Lung (tissue), 12 donors: ENCODE results near the gene CENPX. TPM values are rescaled to one million over a fixed set of nuclear protein-coding genes. Genes with fewer than 3 reads are reported as not detected.

Experiments used
- ATAC-seq: fragments of 200-7000 bp; cut with Tn5 transposase; one replicate; pipeline ENCODE4 v1.9.1; 2020; ENCODE audit warnings: moderate number of reproducible peaks; ENCODE audit not compliant: insufficient read depth, low FRiP score
- DNase-seq, 3 donors: peaks; one replicate each; pipeline ENCODE4 v3.0.0-alpha.2; 2013 to 2017
- H3K27ac ChIP-seq, 2 donors: one replicate each; pipeline ENCODE4 v1.5.1; 2013; ENCODE audit warnings: mild to moderate bottlenecking in 2 of 2, moderate library complexity in 2 of 2, control low read depth in 1 of 2, inconsistent platforms in 1 of 2, low read depth in 1 of 2, low read length in 1 of 2
- H3K27me3 ChIP-seq, 3 donors: one replicate each; pipeline ENCODE4 v1.5.1; 2013; ENCODE audit warnings: low read length in 2 of 3; ENCODE audit not compliant: control insufficient read depth in 3 of 3, insufficient read depth in 3 of 3
- H3K36me3 ChIP-seq, 4 donors: one replicate each; pipeline ENCODE4 v1.5.1; 2013; ENCODE audit warnings: low read length in 4 of 4, mild to moderate bottlenecking in 1 of 4, moderate library complexity in 1 of 4; ENCODE audit not compliant: control insufficient read depth in 4 of 4, insufficient read depth in 4 of 4
- H3K4me1 ChIP-seq, 5 donors: one replicate each; pipeline ENCODE4 v1.5.1; 2013; ENCODE audit warnings: low read length in 5 of 5, mild to moderate bottlenecking in 2 of 5, moderate library complexity in 1 of 5; ENCODE audit not compliant: control insufficient read depth in 5 of 5, insufficient read depth in 5 of 5
- H3K4me3 ChIP-seq: one replicate; pipeline ENCODE4 v1.5.1; 2013; ENCODE audit warnings: mild to moderate bottlenecking, control low read depth, moderate library complexity
- H3K9ac ChIP-seq, 2 donors: one replicate each; pipeline ENCODE4 v1.5.1; 2013; ENCODE audit warnings: low read length in 2 of 2, control low read depth in 1 of 2; ENCODE audit not compliant: insufficient read depth in 1 of 2
- H3K9me3 ChIP-seq, 4 donors: one replicate each; pipeline ENCODE4 v1.5.1; 2013; ENCODE audit warnings: low read length in 3 of 4, mild to moderate bottlenecking in 1 of 4, moderate library complexity in 1 of 4; ENCODE audit not compliant: control insufficient read depth in 4 of 4, insufficient read depth in 3 of 4
- WGBS, 2 donors: extraction: QIAGEN DNeasy Blood & Tissue Kit; methylation state at CpG; one replicate each; pipeline ENCODE4 v1.1.7; 2013; 5-methylcytosine and 5-hydroxymethylcytosine counted together
- polyA plus RNA-seq, 2 donors: library from polyadenylated mRNA; stranded (reverse); fragments of 200-250 nt; gene quantifications; one replicate each; pipeline ENCODE4 v1.2.1, GENCODE V29; 2013
- total RNA-seq, 2 donors: library from RNA; depleted of rRNA in 1 of 2; stranded (reverse); fragments of >200 nt in 1 of 2; gene quantifications; one replicate each; pipeline ENCODE4 v1.2.1, GENCODE V29; 2014 to 2021
- TF ChIP-seq, protein P1 (sequence below): IDR thresholded peaks from 2 replicates; pipeline ENCODE4 v1.5.1; 2012; ENCODE audit warnings: mild to moderate bottlenecking; ENCODE audit errors: control extremely low read depth, extremely low read depth
- donor health status: control.
- donor health status: control.
- donor health status: Bipolar disorder and iron deficiency.
- donor health status: healthy.
- donor health status: DM: yes; HTN: yes; CAD: no.

Gene CENPX
- total and polyA plus RNA-seq, 4 donors, result 21.5 to 121 (median 101) TPM

DNA sequence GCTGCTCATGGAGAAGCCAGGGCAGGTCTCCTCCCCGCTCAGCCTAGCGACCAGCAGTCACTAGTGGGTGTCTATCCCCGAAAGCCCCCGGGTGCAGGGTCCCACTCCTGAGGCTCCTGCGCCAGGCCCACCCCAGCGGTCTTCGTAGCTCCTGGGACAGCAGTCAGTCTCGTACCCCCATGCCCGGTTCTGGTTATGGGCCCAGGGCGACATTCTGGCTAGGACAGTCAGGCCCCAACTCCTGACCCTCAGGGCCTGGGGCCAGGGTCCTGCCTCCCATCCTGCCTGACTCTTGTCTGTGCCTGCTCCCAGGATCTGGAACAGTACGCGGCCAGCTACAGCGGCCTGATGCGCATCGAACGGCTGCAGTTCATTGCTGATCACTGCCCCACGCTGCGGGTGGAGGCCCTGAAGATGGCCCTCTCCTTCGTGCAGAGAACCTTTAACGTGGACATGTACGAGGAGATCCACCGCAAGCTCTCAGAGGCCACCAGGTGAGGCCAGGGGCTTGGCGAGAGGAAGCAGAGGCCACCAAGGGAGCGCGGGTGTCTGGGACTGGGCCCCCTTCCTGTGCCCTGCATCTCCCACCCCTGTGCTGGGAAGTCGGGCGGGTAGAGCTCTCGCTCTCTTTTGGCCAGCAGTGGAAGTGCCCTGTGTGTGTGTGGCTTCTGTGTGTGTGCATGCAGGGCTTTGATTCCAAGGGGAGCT lies 31.0 kb upstream of the CENPX start:
- 94 to 95% methylated on average over 28 of the region's 28 CpGs for WGBS, 2 donors
- Histone ChIP-seq H3K36me3 (peaks cover 5 to 59% (median 16%) of the 10 kb centered on the region in 4 donors), H3K9ac (no peak overlapping the region), H3K4me1 (peaks cover 0 to 24% (median 8%) of the 10 kb centered on the region in 5 donors), H3K27ac (no peak overlapping the region), H3K4me3 (no peak overlapping the region), H3K27me3 (no peaks in the 10 kb centered on the region), H3K9me3 (no peaks in the 10 kb centered on the region)
- ATAC-seq (no peak), DNase-seq (peak in 1 of 3 donors; percentile 5)
- TF ChIP-seq, protein P1, sequence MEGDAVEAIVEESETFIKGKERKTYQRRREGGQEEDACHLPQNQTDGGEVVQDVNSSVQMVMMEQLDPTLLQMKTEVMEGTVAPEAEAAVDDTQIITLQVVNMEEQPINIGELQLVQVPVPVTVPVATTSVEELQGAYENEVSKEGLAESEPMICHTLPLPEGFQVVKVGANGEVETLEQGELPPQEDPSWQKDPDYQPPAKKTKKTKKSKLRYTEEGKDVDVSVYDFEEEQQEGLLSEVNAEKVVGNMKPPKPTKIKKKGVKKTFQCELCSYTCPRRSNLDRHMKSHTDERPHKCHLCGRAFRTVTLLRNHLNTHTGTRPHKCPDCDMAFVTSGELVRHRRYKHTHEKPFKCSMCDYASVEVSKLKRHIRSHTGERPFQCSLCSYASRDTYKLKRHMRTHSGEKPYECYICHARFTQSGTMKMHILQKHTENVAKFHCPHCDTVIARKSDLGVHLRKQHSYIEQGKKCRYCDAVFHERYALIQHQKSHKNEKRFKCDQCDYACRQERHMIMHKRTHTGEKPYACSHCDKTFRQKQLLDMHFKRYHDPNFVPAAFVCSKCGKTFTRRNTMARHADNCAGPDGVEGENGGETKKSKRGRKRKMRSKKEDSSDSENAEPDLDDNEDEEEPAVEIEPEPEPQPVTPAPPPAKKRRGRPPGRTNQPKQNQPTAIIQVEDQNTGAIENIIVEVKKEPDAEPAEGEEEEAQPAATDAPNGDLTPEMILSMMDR, result no peak

DNA sequence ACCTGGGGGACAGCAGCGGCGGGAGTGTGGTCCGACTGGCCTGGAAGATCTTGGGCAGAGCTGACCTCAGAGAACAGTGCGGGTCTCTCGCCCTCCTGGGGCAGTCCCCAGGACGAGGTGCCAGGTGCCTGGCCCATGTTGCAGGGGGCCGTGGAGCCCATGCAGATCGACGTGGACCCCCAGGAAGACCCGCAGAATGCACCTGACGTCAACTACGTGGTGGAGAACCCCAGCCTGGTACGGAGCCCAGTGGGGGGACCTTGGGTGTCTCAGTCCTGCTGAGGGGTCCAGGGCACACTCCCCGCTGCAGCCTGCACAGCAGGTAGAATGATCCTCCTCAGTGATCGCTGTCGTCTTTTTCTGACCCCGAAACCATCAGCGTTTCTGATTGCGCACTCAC lies 30.5 kb upstream of the CENPX start:
- no peak overlapping the region for H3K4me3 ChIP-seq
- H3K9ac ChIP-seq, result no peak overlapping the region
- ATAC-seq (no peak), DNase-seq (peak in 1 of 3 donors; percentile 9)
- no peak overlapping the region for H3K27ac ChIP-seq
- no peaks in the 10 kb centered on the region for H3K27me3 ChIP-seq
- H3K4me1 ChIP-seq, result peaks cover 0 to 24% (median 8%) of the 10 kb centered on the region in 5 donors
- TF ChIP-seq, protein P1, result no peak
- WGBS, 2 donors, result 88 to 95% methylated on average over 19 of the region's 19 CpGs
- H3K9me3 ChIP-seq, result no peaks in the 10 kb centered on the region
- H3K36me3 ChIP-seq, result peaks cover 5 to 59% (median 16%) of the 10 kb centered on the region in 4 donors

DNA sequence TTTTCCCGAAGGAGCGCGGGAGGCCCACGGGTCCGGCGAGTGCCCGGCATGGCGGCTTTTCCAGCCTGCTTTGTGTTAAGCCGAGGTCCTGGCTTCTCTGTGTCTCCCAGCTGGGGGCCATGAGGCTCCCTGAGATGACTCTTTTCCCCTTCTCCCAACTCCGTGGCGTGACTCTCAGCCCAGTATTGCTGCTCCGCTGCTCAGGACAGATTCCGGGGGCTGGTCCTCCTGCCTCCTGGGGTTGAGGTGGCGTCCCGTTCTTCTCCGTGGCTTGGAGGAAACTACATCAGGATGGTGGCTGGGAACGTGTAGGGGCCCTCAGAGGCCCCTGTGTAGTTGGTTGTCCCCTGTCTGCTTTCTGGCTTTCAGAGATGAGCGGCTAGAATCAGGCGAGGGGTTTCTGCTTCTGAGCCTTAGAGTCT lies 30.0 kb upstream of the CENPX start:
- DNase-seq, result peak in 1 of 3 donors; percentile 9
- H3K27ac ChIP-seq, result peak overlapping the region in 1 of 2 donors; percentile 12
- 26 to 53% methylated on average over 13 to 19 of the region's 19 CpGs for WGBS, 2 donors

More for the DNA sequence above, 30.0 kb upstream of the CENPX start:
- TF ChIP-seq, protein P1, result no peak
- peak overlapping the region; percentile 74 for H3K4me3 ChIP-seq
- peaks cover 0 to 24% (median 8%) of the 10 kb centered on the region in 5 donors for H3K4me1 ChIP-seq
- H3K9me3 ChIP-seq, result no peaks in the 10 kb centered on the region
- no peaks in the 10 kb centered on the region for H3K27me3 ChIP-seq
- no peak for ATAC-seq
- peaks cover 5 to 57% (median 16%) of the 10 kb centered on the region in 4 donors for H3K36me3 ChIP-seq
- peak overlapping the region in 1 of 2 donors; percentile 1 for H3K9ac ChIP-seq
